ENCODE data around the gene UBE2F. TPM values are rescaled to one million over a fixed set of nuclear protein-coding genes. Genes with fewer than 3 reads are reported as not detected.

Gene UBE2F
- total and polyA plus RNA-seq, 2 of the 13 experiments (the other 11 are each of a cell fraction or from before 2014, with no cell fraction given): 35.4 to 73.1 TPM

DNA sequence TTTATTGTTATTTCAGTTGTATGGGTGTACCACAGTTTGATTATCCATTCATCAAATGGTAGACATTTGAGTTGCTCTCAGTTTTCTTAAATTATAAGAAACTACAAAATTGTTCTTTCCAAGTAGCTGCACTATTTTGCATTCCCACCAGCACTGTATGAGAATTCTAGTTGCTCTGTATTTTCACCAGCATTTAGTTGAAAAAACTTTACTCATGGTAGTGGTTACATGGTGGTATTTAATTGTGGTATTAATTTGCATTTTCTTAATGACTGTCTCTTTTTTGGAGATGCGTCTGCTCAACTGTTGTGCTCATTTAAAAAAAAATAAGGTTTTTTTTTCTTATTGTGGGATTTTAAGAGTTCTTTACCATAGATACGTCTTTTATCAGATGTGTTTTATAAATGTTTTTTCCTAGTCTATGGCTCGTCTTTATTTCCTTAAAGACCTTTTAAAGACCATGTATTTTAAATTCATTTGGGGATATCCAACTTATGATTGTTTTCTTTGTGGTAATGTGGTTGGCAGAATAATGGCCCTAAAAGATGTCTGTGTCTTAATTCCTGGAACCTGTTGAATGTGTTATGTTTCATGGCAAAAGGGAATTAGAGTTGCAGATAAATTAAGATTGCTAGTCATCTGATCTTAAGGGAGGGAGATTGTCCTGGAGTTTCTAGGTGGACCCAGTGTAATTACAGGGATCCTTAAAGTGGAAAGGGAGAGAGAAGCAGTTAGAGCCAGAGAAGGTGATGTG, 37.4 kb downstream of the UBE2F start:
- BruUV-seq (replicated peaks): no TSS peak
- no peak for FAIRE-seq
- ChIA-PET POLR2A (no interaction called here), CTCF (ENCODE audit: low intra/inter-chr PET ratio, low total read pairs) (no interaction called here)
- Histone ChIP-seq H3K27me3 (ENCODE audit: control insufficient read depth in 1 of 2, insufficient read depth in 2 of 2, low read length in 2 of 2) (no peaks in the 10 kb centered on the region), H3K9ac (ENCODE audit: insufficient read depth, low read depth, low read length) (no peak overlapping the region), H3K9me3 (ENCODE audit: low read length) (no peaks in the 10 kb centered on the region), H3K4me3 (replicated peaks in 1 of 3; ENCODE audit: insufficient read depth in 1 of 3, low read depth in 2 of 3, low read length in 3 of 3) (no peak overlapping the region), H3K79me2 (ENCODE audit: insufficient read depth, low read length) (no peaks in the 10 kb centered on the region), H2AFZ (ENCODE audit: low read length) (no peak overlapping the region), H3K4me1 (ENCODE audit: insufficient read depth, low read length) (peaks cover 13% of the 10 kb centered on the region), H3K36me3 (replicated peaks in 1 of 2; ENCODE audit: control insufficient read depth in 1 of 2, insufficient read depth in 2 of 2, low read length in 2 of 2) (peaks cover 6 to 16% of the 10 kb centered on the region in 2 experiments; a peak in 3 of 5 replicates), H4K20me1 (ENCODE audit: insufficient read depth, low read length) (peaks cover under 1% of the 10 kb centered on the region; the same call in 1 of the 2 replicates), H3K27ac (ENCODE audit: extremely low read length, insufficient read depth, low read length) (no peak overlapping the region), H3K4me2 (ENCODE audit: low read depth, low read length) (no peak overlapping the region)
- WGBS (ENCODE audit: low lambda C conversion rate): 95% methylated on average over 3 of the region's 3 CpGs
- intact Hi-C loops (cut with micrococcal nuclease; ENCODE audit: unreplicated experiment) (no loop called here), in situ Hi-C loops (cut with HindIII; ENCODE audit: extremely low pct_ligation_motif_present, low pct_unique_long_range_greater_than_20kb) (no loop called here)
- no peak for ATAC-seq
- TF ChIP-seq ZNF737 (CRISPR knock-in tag; IDR thresholded peaks at IDR 0.05; ENCODE audit: borderline replicate concordance) (no peak), MTA1 (CRISPR knock-in tag; IDR thresholded peaks at IDR 0.05; ENCODE audit: borderline replicate concordance) (no peak), ZNF382 (CRISPR knock-in tag; IDR thresholded peaks at IDR 0.05; ENCODE audit: borderline replicate concordance) (no peak), ZFX (CRISPR knock-in tag; IDR thresholded peaks at IDR 0.05; ENCODE audit: low read depth) (no peak), ZNF615 (CRISPR knock-in tag; IDR thresholded peaks at IDR 0.05; ENCODE audit: borderline replicate concordance) (no peak), TBX2 (CRISPR knock-in tag; IDR thresholded peaks at IDR 0.05; ENCODE audit: borderline replicate concordance) (no peak), ARNT2 (CRISPR knock-in tag; IDR thresholded peaks at IDR 0.05; ENCODE audit: low read depth) (no peak), PHF5A (CRISPR knock-in tag; IDR thresholded peaks at IDR 0.05; ENCODE audit: low read depth, unreplicated experiment) (no peak), ZNF317 (CRISPR knock-in tag; IDR thresholded peaks at IDR 0.05) (no peak), KAT7 (CRISPR knock-in tag; IDR thresholded peaks at IDR 0.05; ENCODE audit: borderline replicate concordance) (no peak), ZBTB8A (CRISPR knock-in tag; IDR thresholded peaks at IDR 0.05; ENCODE audit: borderline replicate concordance, low read depth) (no peak)
- DNase-seq (ENCODE audit: low spot score): no peak
